GM06990 (cell line): ENCODE results near the gene SYNGR1.
"Not testable (repeated sequence)": the region's sequence is repeated elsewhere in the genome, so short reads cannot be mapped to it uniquely, and the experiment has no call there.

ENCODE experiments used
- DNase-seq: peaks from one replicate; pipeline ENCODE4 v3.0.0-alpha.2; 2011; ENCODE audit not compliant: insufficient read length; ENCODE audit errors: extremely low read depth
- H3K27me3 ChIP-seq: replicated peaks from 2 replicates; pipeline ENCODE4 v1.6.0; 2011; ENCODE audit warnings: low read length; ENCODE audit not compliant: control insufficient read depth, insufficient read depth
- H3K36me3 ChIP-seq: 2 replicates; pipeline ENCODE4 v1.5.1; 2011; ENCODE audit warnings: low read length; ENCODE audit not compliant: control insufficient read depth, insufficient read depth
- H3K4me3 ChIP-seq: replicated peaks from 2 replicates; pipeline ENCODE4 v1.5.1; 2011; ENCODE audit warnings: low read depth, mild to moderate bottlenecking, control low read depth, low read length
- CTCF ChIP-seq: IDR thresholded peaks from 2 replicates; pipeline ENCODE4 v1.5.1; 2011; ENCODE audit warnings: low read length, control low read depth, mild to moderate bottlenecking, inconsistent platforms; ENCODE audit not compliant: insufficient read depth, poor library complexity, severe bottlenecking

SYNGR1 gene

GRCh38 chr22:39353346-39353745 lies 3.6 kb downstream of the SYNGR1 start:
- no peak for TF ChIP-seq CTCF
- Histone ChIP-seq H3K4me3 (no peak overlapping the region), H3K36me3 (no peaks in the 10 kb centered on the region), H3K27me3 (no peaks in the 10 kb centered on the region)
- DNase-seq: no peak

DNA sequence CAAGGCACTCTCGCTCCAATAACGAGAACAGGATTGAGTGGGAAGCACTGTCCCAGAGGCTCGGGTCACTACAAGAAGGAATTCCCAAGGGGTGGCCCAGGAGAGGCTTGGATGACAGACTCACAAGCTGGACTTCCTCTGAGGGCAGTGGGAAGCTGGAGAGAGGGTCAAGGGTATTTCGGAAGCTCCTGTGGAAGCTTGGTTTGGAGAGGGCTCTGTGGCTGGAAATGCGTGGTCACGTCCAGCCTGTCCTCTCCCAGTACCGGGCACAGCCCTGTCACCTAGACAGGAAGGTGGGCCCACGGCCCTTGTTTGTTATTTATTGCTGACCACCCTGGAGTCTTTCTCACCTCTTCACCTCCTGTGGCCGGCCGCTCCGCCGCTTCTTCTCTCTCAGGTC lies 5.3 kb downstream of the SYNGR1 start:
- TF ChIP-seq CTCF: no peak
- H3K4me3 ChIP-seq: no peak overlapping the region
- H3K36me3 ChIP-seq: no peaks in the 10 kb centered on the region
- no peaks in the 10 kb centered on the region for H3K27me3 ChIP-seq
- no peak for DNase-seq

- not testable (repeated sequence) for H3K27me3 ChIP-seq, H3K36me3 ChIP-seq, H3K4me3 ChIP-seq, DNase-seq
Measured at GRCh38 chr22:39355805-39356204, 6.0 kb downstream of the SYNGR1 start.

- DNase-seq: no peak
- Histone ChIP-seq H3K4me3 (no peak overlapping the region), H3K36me3 (no peaks in the 10 kb centered on the region), H3K27me3 (no peaks in the 10 kb centered on the region)
- TF ChIP-seq CTCF: no peak
Measured at GRCh38 chr22:39356464-39356863, 6.7 kb downstream of the SYNGR1 start.

GRCh38 chr22:39357110-39358108 lies 7.6 kb downstream of the SYNGR1 start:
- not testable (repeated sequence) for H3K36me3 ChIP-seq, H3K27me3 ChIP-seq, H3K4me3 ChIP-seq, DNase-seq

DNA sequence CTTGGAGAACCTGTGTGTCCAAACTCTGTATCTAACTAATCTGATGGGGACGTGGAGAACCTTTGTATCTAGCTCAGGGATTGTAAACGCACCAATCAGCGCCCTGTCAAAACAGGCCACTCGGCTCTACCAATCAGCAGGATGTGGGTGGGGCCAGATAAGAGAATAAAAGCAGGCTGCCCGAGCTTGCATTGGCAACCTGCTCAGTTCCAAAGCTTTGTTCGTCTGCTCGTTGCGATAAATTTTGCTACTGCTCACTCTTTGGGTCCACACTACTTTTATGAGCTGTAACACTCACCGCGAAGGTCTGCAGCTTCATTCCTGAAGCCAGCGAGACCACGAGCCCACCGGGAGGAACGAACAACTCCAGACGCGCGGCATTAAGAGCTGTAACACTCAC lies 8.4 kb downstream of the SYNGR1 start:
- not testable (repeated sequence) for H3K4me3 ChIP-seq, H3K27me3 ChIP-seq, H3K36me3 ChIP-seq, DNase-seq

DNA sequence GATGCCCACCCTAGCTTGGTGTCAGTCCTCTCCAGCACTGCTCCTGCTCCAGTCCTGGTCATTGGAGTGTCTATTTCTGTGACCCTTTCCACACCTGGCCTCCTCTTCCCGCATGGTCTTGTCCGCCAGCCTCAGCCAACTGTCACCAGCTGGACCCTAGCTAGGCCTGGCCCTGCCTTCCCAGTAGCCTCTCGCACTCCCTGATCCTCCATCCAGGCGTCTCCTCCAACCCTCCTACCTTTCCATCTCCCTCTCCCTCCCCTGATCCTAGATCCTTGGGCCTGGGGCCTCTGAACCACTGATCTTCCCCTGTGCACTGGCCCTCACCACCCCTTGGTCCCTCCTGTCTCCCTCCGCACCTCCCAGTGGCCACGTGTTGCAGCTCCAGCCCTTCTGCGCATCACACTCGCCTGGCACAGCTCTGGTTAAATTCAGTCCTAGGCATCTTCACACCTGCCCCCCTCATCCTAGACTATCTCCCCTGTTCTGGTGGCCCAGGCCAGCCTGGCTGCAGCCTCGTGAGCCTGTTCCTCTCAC lies 9.9 kb downstream of the SYNGR1 start:
- Histone ChIP-seq H3K27me3 (no peaks in the 10 kb centered on the region), H3K36me3 (no peaks in the 10 kb centered on the region), H3K4me3 (no peak overlapping the region)
- no peak for DNase-seq
- TF ChIP-seq CTCF: no peak
